Dedifferentiated amniotic fluid mesenchymal stem cell (primary cell): ENCODE data around the gene BEX4.
"Not testable (repeated sequence)": the region's sequence is repeated elsewhere in the genome, so short reads cannot be mapped to it uniquely, and the experiment has no call there.

Experiments used
- DNase-seq: peaks from one replicate; pipeline ENCODE4 v3.0.0-alpha.2; 2016; ENCODE audit errors: extremely low spot score

Gene BEX4, protein sequence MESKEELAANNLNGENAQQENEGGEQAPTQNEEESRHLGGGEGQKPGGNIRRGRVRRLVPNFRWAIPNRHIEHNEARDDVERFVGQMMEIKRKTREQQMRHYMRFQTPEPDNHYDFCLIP

GRCh38 chrX:103214870-103215424 lies at the start of gene BEX4:
Gene BEX4, plus strand, starts transcription at chrX:103215108. Its CDS starts 1,046 bp downstream, at chrX:103216154.
- peak; percentile 28 for DNase-seq

DNA sequence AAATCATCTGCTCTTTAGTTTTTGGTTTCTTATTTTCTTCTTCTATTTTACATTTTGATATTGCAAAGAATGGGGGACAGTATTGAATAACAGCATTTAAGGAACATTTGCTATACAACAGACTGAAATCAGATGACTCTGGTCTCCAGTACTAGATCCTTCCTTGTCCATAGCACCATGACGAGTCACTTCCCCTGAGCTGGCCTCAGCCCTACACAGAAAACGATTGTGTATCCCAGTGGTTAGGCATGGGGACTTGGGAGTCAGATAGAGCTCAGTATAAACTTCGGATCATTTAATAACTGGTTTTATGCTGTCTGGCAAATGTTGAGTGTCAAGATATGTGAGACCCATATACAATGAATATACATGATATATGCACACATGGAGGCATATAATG lies 44.7 kb upstream of the BEX4 start:
- no peak for DNase-seq

DNA sequence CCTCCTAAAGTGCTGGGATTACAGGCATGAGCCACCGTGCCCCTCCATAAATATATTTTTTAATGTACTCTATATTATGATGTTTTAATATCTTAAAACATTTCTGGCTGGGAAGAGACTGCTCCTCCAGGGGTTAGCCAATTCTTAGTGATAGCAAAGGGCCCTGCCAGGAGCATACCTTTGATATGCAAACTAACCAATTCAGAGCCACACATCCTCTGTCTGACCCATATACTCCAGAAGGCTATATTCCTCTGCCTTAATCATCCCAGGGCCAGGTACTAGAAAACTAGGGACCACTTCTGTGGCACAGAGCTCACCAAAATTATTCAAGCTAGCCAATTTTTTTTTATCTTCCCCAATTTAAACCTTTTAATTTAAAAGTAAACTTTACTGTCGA lies 43.6 kb upstream of the BEX4 start:
- no peak for DNase-seq

DNA sequence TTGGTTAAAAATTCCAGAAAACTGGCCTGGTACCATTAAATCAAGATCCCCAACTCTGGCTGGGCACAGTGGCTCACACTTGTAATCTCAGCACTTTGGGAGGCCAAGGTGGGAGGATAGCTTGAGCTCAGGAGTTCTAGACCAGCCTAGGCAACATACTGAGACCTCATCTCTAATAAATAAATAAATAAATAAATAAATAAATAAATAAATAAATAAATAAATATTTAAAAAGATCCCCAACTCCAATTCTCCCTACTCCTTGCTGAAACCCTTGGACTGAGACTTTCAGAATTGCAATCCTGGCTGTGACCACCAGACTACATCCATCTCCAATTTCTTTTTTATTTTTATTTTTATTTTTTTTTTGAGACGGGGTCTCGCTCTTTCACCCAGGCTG lies 39.7 kb upstream of the BEX4 start:
- DNase-seq = not testable (repeated sequence)

DNA sequence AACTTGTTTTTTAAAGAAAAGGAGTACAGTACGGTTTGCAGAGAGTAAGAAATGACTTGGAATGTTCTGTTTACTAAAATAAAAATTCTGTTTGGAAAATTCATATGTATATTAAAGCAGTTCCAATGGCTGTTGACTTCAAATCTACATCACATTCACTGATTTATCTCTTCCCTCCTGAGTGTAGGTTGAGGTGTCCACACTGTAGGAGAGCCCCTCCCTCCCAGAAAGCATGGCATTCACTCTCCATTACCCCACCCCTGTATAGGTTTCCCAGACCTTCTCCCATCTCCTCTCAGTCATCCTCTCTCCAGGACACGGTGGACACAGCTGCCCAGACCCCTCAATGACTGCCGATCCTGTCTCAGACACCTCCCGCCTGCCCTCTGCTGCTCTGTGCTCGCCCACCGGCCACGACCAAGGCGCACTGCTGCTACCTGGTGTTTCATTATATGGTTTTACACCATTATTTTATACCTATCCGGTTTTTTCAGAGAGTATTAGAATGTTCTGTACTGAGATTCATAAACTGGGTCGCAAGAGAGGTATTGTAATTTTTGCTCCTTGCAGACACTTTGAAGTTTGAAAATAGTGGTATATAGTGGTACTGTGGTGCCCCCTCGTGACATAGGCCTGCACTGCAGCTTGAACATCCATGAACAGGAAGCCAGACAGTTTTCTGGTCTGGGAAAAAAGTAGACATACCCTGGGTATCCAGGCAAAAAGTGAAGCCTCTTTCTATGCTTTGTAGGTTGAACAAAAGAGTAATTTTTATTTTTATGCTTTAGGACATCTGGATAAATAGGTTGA lies 38.8 kb upstream of the BEX4 start:
- DNase-seq = peak; percentile 26

GRCh38 chrX:103177556-103177955 lies 37.4 kb upstream of the BEX4 start:
- no peak for DNase-seq

GRCh38 chrX:103183912-103184311 lies 31.0 kb upstream of the BEX4 start:
- DNase-seq = no peak

DNA sequence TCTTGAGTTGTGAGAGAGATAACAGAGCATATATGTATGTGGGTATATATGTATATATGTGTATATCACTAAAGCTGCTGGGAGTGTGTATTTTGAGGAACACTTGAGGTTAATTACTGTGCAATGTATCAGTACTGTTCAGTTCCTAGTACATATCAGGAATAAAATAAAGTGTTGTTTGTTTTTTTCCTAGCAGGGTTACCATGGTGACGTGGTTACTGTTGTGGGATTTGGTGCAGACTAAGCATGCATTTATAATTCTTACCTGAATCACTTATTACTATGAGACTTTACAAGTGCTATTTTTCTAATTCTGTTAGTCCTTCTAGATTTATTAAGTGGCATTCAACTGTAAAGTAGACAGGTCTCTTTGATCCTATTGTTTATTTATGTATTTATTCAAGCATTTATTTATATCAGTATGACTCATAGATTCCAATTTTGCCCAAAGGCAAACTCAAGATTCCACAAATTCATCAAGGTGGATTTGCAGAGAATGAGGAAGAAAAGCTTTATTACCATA lies 26.9 kb upstream of the BEX4 start:
- DNase-seq = no peak

DNA sequence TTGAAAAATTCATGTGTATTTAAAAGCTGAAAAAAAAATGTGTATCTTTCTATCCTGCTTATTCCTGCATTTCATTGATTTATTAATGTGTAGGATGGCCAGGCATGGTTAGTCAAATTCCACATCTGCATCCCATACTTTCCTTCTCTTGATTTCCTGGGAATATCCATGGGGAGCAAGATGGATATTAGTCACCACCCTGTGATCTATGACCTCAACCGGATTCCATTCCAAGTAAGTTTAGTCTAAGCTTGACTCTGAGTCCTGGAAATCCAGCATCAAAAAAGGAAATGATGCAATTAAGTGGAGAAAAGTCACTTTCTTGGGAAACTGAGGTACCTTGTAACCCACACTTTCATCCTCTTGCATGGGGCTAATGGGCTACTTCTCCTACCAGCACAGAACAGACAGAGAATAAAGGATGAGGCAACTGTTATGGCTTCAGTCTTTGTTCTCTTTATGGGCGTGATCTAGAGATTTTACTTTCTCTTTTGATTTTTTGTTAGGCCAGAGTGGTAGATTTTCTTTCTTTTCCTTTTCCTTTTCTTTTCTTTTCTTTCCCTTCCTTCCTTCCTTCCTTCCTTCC lies 17.1 kb upstream of the BEX4 start:
- no peak for DNase-seq

GRCh38 chrX:103198668-103199067 lies 16.2 kb upstream of the BEX4 start:
- not testable (repeated sequence) for DNase-seq

DNA sequence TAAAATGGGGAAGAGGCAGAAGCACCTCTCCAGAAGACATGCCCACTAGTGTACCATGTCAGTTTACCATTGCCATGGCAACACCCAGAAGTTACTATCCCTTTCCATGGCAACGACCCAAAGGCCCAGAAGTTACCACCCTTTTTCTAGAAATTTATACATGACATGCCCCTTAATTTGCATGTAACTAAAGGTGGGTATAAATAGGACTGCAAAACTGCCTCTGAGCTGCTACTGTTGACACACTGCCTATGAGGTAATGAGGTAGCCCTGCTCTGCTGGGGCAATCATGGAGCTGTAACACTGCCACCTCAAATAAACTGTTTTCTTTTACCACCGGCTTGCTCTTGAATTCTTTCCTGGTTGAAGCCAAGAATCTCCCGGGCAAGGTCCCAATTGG lies 13.9 kb upstream of the BEX4 start:
- no peak for DNase-seq

GRCh38 chrX:103210056-103210455 lies 4.9 kb upstream of the BEX4 start:
- DNase-seq = no peak

GRCh38 chrX:103211012-103211715 lies 3.7 kb upstream of the BEX4 start:
- peak; percentile 28 for DNase-seq

GRCh38 chrX:103212749-103213457 lies 2.0 kb upstream of the BEX4 start:
- DNase-seq = no peak

- no peak for DNase-seq
Observed at GRCh38 chrX:103215425-103215991, 600 bp downstream of the BEX4 start.

DNA sequence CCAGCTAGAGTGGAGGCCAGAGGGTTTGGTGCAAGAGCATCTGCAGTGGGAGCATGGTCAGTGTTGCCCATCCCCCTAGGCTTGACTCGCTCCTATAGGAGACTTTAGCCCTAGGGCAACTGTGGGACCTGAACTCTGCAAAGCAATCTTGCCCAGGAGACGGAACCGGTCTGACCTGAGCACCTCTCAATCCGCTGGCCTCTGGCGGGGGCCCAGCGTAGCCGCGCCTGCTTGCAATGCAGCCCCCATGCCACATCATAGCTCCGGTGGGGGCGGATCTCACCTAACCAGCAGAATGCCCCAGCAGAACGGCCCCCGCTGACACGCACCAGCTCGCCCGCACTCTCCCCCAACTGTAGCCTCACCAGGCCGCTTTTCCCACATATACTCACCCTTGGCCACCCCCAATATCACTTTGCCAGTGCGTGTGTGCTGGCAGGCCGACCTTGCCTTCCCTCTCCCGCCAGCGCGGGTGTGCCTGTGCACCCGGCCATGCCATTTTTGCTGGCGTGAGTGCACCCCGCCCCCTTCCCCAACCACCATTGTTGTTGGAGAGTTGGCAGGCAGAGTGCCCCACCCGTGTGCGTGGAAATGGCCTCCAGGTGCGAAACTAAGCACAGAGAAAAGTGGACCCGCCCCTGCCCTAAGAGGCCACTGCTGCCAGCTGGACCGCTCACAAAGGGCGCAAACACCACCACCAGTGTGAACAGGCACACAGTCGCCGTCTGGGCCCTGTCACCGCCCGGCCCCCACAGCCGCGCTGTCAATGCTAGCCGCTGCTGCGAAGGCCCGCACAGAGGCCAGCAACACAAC lies 5.8 kb downstream of the BEX4 start:
- no peak for DNase-seq

DNA sequence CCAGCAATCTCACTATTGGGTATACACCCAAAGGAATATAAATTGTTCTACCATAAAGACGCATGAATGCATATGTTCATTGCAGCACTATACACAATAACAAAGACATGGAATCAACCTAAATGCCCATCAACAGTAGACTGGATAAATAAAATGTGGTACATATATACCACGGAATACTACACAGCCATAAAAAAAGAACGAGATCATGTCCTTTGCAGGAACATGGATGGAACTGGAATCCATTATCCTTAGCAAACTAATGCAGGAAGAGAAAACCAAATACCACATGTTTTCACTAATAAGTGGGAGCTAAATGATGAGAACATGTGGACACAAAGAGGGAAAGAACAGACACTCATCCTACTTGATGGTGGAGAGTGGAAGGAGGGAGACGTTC lies 11.0 kb downstream of the BEX4 start:
- DNase-seq = not testable (repeated sequence)

- no peak for DNase-seq
Observed at GRCh38 chrX:103233263-103233662, 18.4 kb downstream of the BEX4 start.

DNA sequence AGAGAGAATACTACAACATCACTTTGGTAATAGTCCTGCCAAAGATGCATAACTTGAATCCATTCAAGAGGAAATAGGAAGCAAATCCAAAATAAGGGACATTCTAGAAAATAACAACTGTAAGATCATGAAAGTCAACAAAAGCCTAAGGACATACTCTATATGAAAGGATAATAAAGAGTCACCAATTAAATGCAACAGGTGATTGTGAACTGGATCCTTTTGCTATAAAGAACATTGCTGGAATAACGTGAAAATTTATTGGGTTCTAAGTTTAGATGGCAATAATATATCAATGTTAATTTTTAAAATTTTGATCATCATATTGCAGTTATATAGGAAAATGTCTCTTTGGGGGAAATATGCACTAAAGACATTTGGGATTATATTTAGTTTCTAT lies 20.0 kb downstream of the BEX4 start:
- no peak for DNase-seq

DNA sequence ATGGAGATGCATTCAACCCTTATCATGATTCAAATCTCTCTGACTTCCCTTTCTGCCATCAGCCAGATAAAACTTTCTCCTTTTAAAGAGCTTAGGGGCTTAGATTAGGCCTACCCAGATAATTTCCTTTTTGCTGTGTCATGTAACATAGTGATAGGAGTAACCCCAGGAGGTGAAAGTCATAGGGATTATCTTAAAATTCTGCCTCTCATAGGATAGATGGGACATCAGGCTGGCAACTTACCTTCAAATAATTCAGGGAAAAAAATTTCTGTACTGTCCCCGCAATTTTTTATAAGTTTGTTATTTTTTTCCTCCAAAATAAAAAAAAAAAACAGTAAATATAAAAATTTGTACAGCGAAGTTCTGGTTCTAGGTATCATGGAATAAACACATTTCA lies 20.7 kb downstream of the BEX4 start:
- not testable (repeated sequence) for DNase-seq
